ENCODE data around the gene CDR2L.

DNA sequence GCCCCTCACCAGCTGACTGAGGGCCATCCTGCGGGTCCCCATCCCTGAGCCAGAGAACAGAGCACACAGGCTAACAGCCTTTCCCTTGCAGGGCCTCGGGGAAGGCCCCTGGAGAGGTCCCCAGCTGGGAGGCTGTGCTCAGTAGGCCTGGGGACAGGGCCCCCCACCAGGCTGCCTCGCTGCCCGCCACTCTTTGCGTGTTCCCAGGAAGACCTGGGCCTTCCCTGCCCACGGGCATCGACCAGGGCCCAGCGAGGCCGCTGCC, 15.7 kb upstream of the CDR2L start:
- TF ChIP-seq, protein P1, sequence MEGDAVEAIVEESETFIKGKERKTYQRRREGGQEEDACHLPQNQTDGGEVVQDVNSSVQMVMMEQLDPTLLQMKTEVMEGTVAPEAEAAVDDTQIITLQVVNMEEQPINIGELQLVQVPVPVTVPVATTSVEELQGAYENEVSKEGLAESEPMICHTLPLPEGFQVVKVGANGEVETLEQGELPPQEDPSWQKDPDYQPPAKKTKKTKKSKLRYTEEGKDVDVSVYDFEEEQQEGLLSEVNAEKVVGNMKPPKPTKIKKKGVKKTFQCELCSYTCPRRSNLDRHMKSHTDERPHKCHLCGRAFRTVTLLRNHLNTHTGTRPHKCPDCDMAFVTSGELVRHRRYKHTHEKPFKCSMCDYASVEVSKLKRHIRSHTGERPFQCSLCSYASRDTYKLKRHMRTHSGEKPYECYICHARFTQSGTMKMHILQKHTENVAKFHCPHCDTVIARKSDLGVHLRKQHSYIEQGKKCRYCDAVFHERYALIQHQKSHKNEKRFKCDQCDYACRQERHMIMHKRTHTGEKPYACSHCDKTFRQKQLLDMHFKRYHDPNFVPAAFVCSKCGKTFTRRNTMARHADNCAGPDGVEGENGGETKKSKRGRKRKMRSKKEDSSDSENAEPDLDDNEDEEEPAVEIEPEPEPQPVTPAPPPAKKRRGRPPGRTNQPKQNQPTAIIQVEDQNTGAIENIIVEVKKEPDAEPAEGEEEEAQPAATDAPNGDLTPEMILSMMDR (IDR thresholded peaks at IDR 0.05; ENCODE audit: low read length), result no peak
- TF ChIP-seq EZH2 (IDR thresholded peaks at IDR 0.05; ENCODE audit: borderline replicate concordance, low read length), result no peak

Measured in OCI-LY1 (cell line).